ENCODE data around the gene RAMACL. TPM values are rescaled to one million over a fixed set of nuclear protein-coding genes. Genes with fewer than 3 reads are reported as not detected.

The RAMACL gene
- total and polyA plus RNA-seq, 2 donors (not counting 1 experiment from before 2014, with no cell fraction given) = 2.7 TPM; not detected in 1

DNA sequence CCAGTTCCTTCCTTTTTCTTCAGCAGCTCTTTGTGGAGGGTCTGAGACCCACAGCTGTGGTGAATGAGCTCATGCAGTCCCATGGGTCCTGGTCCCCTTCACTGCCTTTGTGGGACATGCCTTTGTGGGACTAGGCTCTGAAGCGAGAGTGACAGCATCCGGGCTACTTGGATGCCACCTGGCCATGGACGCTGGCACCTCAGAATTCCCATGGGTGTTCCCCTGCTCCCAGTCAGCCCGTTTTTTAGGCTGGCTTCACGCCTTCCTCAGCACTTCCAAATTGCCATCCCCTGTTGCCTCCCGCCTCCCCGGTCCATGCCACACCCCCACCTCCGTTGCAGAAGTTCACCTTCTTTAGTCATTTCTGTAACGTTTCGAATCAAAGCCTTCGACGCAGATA, 45.1 kb downstream of the RAMACL start:
- 60% methylated on average over 10 of the region's 12 CpGs for WGBS (ENCODE audit: insufficient coverage)
- ChIA-PET POLR2A (interaction anchor here (0.6 to 0.8 kb wide), 2 partner anchors 15 to 47 kb away, joined by 3 to 5 read pairs; no protein-coding TSS in a partner anchor), CTCF (interaction anchor here (2.3 kb wide), 1 partner anchor 29 kb away, joined by 8 read pairs; no protein-coding TSS in a partner anchor)
- H3K4me1 ChIP-seq (ENCODE audit: control insufficient read depth in 2 of 2, insufficient read depth in 2 of 2, low read length in 2 of 2) = peaks cover 5 to 18% of the 10 kb centered on the region in 2 donors
- no peaks in the 10 kb centered on the region for H3K79me2 ChIP-seq (ENCODE audit: control insufficient read depth, insufficient read depth, low read length)
- no peaks in the 10 kb centered on the region for H3K36me3 ChIP-seq (replicated peaks in 1 of 2; ENCODE audit: control extremely low read depth in 1 of 2, control insufficient read depth in 1 of 2, extremely low read depth in 1 of 2, insufficient read depth in 2 of 2, low read length in 1 of 2)
- H3K4me1 Mint-ChIP-seq = peaks cover 22% of the 10 kb centered on the region
- H4K20me1 ChIP-seq (ENCODE audit: control insufficient read depth, insufficient read depth, low read length, poor library complexity, severe bottlenecking) = no peaks in the 10 kb centered on the region
- H3K27me3 Mint-ChIP-seq = no peaks in the 10 kb centered on the region
- DNase-seq (no peak), ATAC-seq (ENCODE audit: low read depth) (peak; percentile 48)
- intact Hi-C loops (cut with micrococcal nuclease) = loop anchor here (1.0 kb wide), 2 partner anchors 29 to 86 kb away; partner anchors contain the start of gene RPS6KA2
- peak overlapping the region; percentile 90 for H3K27ac Mint-ChIP-seq
- TF ChIP-seq, protein P1, sequence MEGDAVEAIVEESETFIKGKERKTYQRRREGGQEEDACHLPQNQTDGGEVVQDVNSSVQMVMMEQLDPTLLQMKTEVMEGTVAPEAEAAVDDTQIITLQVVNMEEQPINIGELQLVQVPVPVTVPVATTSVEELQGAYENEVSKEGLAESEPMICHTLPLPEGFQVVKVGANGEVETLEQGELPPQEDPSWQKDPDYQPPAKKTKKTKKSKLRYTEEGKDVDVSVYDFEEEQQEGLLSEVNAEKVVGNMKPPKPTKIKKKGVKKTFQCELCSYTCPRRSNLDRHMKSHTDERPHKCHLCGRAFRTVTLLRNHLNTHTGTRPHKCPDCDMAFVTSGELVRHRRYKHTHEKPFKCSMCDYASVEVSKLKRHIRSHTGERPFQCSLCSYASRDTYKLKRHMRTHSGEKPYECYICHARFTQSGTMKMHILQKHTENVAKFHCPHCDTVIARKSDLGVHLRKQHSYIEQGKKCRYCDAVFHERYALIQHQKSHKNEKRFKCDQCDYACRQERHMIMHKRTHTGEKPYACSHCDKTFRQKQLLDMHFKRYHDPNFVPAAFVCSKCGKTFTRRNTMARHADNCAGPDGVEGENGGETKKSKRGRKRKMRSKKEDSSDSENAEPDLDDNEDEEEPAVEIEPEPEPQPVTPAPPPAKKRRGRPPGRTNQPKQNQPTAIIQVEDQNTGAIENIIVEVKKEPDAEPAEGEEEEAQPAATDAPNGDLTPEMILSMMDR (IDR thresholded peaks at IDR 0.05) = no peak
- TF ChIP-seq EZH2 (IDR thresholded peaks at IDR 0.05; ENCODE audit: borderline replicate concordance, insufficient read depth, low read depth, low read length, poor library complexity, severe bottlenecking) = no peak
- no peaks in the 10 kb centered on the region for H3K9me3 ChIP-seq (ENCODE audit: control extremely low read depth in 1 of 3, control insufficient read depth in 2 of 3, insufficient read depth in 1 of 3, low read length in 2 of 3)
- no peaks in the 10 kb centered on the region for H3K27me3 ChIP-seq (replicated peaks in 1 of 4; ENCODE audit: control extremely low read depth in 1 of 4, control insufficient read depth in 3 of 4, insufficient read depth in 4 of 4, low read length in 3 of 4)
- peak overlapping the region; percentile 61 for H3K9ac ChIP-seq (ENCODE audit: low read length)
- H3K4me3 ChIP-seq (ENCODE audit: control extremely low read depth in 1 of 5, extremely low read depth in 1 of 5, insufficient read depth in 1 of 5, low read depth in 2 of 5, low read length in 4 of 5) = peak overlapping the region in 4 of 5 experiments; percentile 25 to 55 (median 42)
- peak overlapping the region; percentile 83 for H3K4me3 Mint-ChIP-seq
- no peaks in the 10 kb centered on the region for H3K9me3 Mint-ChIP-seq (ENCODE audit: insufficient read depth)
- H3K4me2 ChIP-seq (replicated peaks; ENCODE audit: low read depth, low read length, poor library complexity, severe bottlenecking) = peak overlapping the region; percentile 69
- peak overlapping the region; percentile 59 to 73 for H3K27ac ChIP-seq (ENCODE audit: low read length in 2 of 2)
- H2AFZ ChIP-seq (ENCODE audit: insufficient read depth, low read depth, low read length, poor library complexity, severe bottlenecking) = peak overlapping the region; percentile 54

DNA sequence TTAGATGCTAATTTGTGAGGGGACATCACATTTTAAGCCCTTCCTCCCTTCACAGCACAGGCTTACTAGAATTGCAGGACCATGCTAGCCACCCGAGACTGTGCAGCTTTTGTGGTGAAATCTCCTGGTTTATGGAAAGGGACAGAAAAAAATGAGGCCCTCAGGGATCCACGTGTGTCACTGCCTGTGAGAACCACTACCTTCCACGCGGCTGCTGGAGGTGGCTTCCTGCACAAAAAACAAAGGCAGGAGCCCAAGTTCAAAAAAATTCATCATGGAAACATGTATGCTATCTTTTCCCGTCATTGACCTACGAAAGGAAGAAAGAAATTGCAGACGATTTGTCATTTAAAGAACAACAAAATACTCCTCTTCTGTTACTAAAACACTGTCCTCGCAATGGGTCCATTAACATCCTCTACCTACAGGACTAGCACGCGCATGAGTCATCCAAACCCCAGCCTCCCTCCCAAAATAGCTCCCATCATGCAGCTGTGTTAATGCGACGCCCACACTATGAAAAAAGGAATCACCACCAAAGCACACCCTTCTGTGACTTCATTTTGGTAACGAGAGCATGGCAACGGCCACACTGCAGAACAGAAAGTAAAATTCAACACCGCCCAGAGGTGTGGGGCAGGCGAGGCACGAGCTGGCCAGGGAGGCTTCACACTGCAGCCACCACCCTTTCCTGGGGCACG, 45.7 kb downstream of the RAMACL start:
- Histone ChIP-seq H3K4me1 (ENCODE audit: control insufficient read depth in 2 of 2, insufficient read depth in 2 of 2, low read length in 2 of 2) (peaks cover 5 to 18% of the 10 kb centered on the region in 2 donors), H4K20me1 (ENCODE audit: control insufficient read depth, insufficient read depth, low read length, poor library complexity, severe bottlenecking) (no peaks in the 10 kb centered on the region), H3K9me3 (ENCODE audit: control extremely low read depth in 1 of 3, control insufficient read depth in 2 of 3, insufficient read depth in 1 of 3, low read length in 2 of 3) (no peaks in the 10 kb centered on the region), H3K27ac (ENCODE audit: low read length in 2 of 2) (peak overlapping the region; percentile 59 to 73), H3K79me2 (ENCODE audit: control insufficient read depth, insufficient read depth, low read length) (no peaks in the 10 kb centered on the region), H3K4me2 (replicated peaks; ENCODE audit: low read depth, low read length, poor library complexity, severe bottlenecking) (peak overlapping the region; percentile 69), H3K27me3 (replicated peaks in 1 of 4; ENCODE audit: control extremely low read depth in 1 of 4, control insufficient read depth in 3 of 4, insufficient read depth in 4 of 4, low read length in 3 of 4) (no peaks in the 10 kb centered on the region), H2AFZ (ENCODE audit: insufficient read depth, low read depth, low read length, poor library complexity, severe bottlenecking) (peak overlapping the region; percentile 54), H3K36me3 (replicated peaks in 1 of 2; ENCODE audit: control extremely low read depth in 1 of 2, control insufficient read depth in 1 of 2, extremely low read depth in 1 of 2, insufficient read depth in 2 of 2, low read length in 1 of 2) (no peaks in the 10 kb centered on the region), H3K9ac (ENCODE audit: low read length) (peak overlapping the region; percentile 61), H3K4me3 (ENCODE audit: control extremely low read depth in 1 of 5, extremely low read depth in 1 of 5, insufficient read depth in 1 of 5, low read depth in 2 of 5, low read length in 4 of 5) (peak overlapping the region in 4 of 5 experiments; percentile 25 to 55 (median 42))
- Mint-ChIP-seq H3K9me3 (ENCODE audit: insufficient read depth) (no peaks in the 10 kb centered on the region), H3K4me1 (peaks cover 22% of the 10 kb centered on the region), H3K27me3 (no peaks in the 10 kb centered on the region), H3K4me3 (peak overlapping the region; percentile 83), H3K27ac (peak overlapping the region; percentile 90)
- TF ChIP-seq EZH2 (IDR thresholded peaks at IDR 0.05; ENCODE audit: borderline replicate concordance, insufficient read depth, low read depth, low read length, poor library complexity, severe bottlenecking) = no peak
- TF ChIP-seq, protein P1 (IDR thresholded peaks at IDR 0.05) = no peak
- ChIA-PET CTCF (interaction anchor here (2.3 kb wide), 1 partner anchor 28 kb away, joined by 8 read pairs; no protein-coding TSS in a partner anchor), POLR2A (interaction anchor here (0.8 kb wide), 1 partner anchor 47 kb away, joined by 5 read pairs; no protein-coding TSS in a partner anchor)
- WGBS (ENCODE audit: insufficient coverage) = 55% methylated on average over 12 of the region's 18 CpGs
- intact Hi-C loops (cut with micrococcal nuclease) = loop anchor here (1.0 kb wide), 2 partner anchors 28 to 87 kb away; partner anchors contain the start of gene RPS6KA2
- ATAC-seq (ENCODE audit: low read depth) (peak; percentile 85), DNase-seq (peak; percentile 59)
